Ishikawa (cell line): ENCODE measurements around the gene PSMG3.

Experiments used
- CEBPB ChIP-seq: IDR thresholded peaks from 2 replicates; pipeline ENCODE4 v1.6.1; 2012
- EP300 ChIP-seq: IDR thresholded peaks from 2 replicates; pipeline ENCODE4 v1.6.1; 2012; ENCODE audit warnings: borderline replicate concordance
- FOXM1 ChIP-seq: IDR thresholded peaks from 2 replicates; pipeline ENCODE4 v1.6.1; 2012; ENCODE audit warnings: low read depth, borderline replicate concordance
- TAF1 ChIP-seq: IDR thresholded peaks from 2 replicates; pipeline ENCODE4 v1.6.1; 2012; ENCODE audit warnings: low read depth, mild to moderate bottlenecking
- YY1 ChIP-seq: IDR thresholded peaks from 2 replicates; pipeline ENCODE4 v1.6.1; 2012; ENCODE audit warnings: low read depth

DNA sequence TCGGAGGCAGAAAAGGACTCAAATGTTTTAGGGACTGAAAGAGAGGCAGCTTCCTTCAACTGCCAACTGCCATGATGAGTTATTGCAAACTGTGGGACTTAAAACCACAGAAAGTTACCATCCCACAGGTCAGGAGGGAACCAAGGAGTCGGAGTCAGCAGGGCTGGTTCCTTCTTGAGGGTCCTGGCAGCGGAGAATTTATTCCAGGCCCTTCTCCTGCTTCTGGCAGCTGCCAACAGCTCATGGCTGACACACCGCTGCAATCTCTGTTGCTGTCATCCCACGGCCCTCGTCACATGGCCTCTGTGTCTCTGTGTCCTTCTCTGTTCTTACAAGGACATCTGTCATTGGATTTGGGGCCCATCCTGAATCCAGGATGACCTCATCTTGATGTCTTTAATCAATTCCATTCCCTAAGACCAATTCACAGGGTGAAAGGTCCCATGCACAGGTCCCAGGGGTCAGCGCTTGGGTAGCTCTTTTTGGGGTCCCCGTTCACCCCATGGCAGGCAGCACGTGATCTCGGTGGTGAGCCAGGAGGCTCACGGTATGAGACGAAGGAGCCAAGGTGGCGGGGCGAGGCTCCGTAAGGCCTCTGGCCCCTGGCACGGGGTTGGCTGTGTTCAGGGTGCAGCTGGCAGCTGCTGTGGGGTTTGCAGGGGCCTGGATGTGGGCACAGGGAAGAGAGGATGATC lies 27.4 kb upstream of the PSMG3 start:
- TF ChIP-seq TAF1 = no peak
- TF ChIP-seq YY1 = no peak
- TF ChIP-seq FOXM1 = no peak
- no peak for TF ChIP-seq EP300
- no peak for TF ChIP-seq CEBPB
